ENCODE results near the gene ERP27.

The ERP27 gene

DNA sequence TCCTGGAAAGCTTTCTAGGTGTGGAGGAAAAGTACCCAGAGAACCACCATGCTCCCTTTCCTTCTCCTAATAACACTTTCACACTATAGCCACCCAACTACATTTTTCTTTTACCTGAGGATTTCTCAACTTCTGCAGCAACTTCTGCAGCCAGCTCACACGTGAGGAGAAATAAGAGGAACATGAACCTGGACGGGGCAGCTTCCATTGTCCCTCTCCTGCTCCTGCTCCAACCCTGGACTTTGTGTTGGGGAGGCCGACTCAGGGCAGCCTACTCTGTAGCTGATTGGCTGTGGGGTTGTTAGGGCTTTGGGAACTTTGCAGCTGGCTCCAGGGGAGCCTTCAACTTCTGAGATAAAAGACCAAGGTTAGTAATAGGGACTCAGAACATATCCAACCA lies at the start of gene ERP27:
TSS of gene ERP27 (minus strand) at position 237 of the 400 bp plus-strand sequence. CDS start at position 208, 29 bp downstream.
- no peak for DNase-seq

DNA sequence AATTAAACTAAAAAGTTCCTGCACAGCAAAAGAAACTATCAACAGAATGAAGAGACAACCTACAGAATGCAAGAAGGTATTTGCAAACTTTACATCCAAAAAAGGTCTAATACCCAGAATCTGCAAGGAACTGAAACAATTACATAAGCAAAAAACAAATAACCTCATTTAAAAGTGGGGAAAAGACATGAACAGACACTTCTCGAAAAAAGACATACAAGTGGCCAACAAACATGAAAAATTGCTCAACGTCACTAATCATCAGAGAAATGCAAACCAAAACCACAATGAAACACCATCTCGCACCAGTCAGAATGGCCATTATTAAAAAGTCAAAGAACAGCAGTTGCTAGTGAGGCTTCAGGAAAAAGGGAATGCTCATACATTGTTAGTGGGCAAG lies 49.7 kb upstream of the ERP27 start:
- no peak for DNase-seq

DNA sequence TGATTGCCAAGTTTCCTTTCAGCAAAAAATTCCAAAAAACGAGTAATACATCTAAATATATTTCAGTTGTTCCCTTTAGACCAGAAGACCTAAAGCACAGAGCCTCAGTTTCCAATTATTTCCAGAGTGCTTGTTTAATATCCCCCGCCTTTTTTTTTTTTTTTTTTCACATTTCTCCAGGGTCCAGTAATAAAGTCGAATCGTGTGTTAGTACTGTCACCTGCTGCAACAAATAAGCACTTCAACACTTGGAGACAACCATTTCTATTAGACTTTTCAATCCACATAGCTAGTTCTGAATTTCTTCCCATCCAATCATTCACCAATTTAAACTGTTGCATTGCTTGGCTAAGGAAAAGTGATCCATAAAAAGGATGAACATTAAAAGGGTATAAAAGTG lies 48.1 kb upstream of the ERP27 start:
- no peak for DNase-seq

DNA sequence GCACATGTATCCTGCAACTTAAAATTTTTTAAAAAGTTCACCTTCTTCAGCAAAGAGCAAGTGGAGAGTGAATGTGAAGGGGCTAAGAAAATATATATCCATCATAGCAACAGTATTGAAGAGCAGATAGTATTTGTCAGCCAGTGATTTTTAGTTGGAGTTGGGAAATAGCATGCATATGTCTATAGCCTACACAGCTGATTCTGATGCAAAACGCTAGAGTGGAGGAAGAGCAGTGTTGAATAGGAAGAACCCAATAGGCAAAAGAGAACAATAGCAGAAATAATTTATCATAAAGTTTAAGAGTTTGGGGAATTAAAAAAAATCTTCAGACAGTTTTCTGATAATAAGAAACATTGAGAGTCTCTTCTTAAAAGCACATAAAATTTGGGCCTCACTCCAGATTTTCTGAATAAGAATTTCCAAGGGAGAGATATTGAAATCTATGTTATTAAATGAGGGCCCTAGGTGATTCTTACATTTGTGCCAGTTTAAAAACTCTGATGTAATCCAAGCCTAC lies 46.5 kb upstream of the ERP27 start:
- no peak for DNase-seq

DNA sequence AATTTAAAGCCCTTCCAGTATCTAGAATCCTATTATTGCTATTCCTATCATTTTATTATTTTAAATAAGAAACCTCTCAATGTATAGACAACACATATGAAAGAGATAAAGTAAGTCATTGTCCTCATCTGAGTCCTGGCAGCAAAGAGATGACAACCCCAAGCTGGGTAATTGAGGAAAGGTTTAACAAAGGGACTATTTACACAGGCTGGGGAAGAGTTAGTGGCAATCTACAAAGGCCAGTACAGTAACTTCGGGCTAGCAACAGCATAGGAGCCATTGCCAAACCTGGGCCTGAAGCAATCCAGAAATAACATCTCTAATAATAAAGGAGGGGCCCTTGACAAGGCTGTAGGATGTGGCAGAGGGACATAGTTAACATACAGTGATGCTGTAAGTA lies 45.7 kb upstream of the ERP27 start:
- no peak for DNase-seq

DNA sequence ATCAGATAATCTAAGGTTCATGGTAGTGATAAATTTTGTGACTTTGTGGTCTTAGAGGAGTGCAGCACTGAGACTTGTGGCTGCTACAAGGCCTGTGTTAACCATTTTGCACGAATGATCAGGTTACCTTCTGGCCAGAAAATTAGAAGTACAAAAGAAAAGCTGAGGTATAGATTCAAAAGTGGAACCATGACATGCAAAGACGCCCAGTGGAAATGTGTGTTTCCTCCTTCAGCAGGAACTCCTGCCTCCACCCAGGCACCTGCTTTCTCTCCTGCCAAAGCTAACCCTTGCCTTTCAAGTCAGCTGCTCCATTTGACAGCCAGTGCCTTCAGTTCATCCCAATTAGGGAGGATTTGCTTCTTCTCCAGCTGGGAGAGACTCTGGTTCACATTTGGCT lies 44.7 kb upstream of the ERP27 start:
- DNase-seq: no peak

DNA sequence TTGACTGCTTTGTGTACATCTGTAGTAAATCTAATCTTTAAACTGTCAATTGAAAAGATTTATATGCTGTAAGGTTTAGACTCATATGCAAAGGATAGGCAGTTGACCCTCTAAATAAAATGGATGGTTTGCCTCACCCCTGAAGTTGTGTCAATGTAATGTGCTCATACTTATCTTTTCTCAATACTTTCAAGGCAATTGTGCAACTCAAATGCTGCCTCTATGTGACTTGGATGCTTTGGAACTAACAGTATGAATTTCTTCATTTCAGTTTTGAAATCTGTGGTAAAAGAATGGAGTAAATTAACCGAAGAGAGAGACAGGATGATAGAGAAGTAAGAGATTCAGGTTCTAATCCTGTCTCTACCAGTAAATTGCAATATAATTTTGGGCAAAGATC lies 44.2 kb upstream of the ERP27 start:
- no peak for DNase-seq

DNA sequence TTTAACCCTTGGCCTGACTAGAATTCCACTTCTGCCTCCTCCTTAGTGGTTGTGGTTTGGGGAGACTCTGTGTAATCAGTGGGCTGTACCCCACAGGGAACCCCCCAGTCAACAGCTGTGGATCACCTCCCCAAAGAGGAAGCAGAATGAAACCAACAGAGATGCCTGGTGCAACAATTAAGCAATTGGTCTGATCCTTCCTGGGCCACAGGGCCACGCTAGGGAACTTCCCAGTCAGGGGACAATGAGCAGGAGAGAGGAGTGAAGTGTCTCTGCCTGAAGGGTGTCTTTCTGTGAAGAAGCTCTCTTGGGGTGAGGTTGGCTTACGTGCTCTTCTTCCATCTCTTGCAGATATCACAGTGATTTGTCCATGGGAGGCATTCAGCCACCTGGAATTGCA lies 42.7 kb upstream of the ERP27 start:
- peak; percentile 74 for DNase-seq

DNA sequence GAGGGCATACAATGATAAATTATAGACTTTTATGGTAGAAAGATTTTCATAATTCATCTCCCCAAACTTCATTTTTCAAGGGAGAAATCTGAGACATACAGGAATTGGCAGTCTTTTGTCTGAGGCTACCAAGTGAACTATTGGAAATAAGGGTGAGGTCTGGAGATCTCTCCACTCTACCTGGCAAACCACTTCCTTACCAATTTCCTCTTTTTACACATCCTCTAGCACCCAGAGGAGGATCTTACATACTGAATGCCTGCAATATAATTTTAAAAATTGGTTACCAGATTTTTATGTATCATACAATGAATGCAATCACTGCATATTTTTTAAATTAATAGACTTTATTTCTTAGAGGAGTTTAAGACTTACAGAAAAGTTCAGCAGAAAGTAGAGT lies 41.1 kb upstream of the ERP27 start:
- no peak for DNase-seq

DNA sequence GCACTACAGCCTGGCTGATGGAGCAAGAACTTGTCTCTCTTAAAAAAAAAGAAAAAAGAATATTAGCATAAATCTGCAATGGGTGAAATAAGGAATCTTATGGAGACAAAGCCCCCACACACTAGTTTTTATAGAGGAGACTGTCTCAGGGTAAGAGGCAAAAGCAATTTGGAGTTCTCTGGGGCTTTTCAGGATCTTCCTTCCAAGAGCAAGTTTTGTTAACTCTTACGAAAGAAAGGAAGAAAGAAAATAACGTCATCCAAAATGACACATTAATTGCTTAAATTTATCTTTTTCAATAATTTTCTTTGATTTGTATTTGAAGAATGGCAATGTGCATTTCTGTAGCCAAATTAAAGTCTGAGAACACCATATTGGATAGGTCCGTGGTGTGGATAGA lies 38.3 kb upstream of the ERP27 start:
- no peak for DNase-seq

DNA sequence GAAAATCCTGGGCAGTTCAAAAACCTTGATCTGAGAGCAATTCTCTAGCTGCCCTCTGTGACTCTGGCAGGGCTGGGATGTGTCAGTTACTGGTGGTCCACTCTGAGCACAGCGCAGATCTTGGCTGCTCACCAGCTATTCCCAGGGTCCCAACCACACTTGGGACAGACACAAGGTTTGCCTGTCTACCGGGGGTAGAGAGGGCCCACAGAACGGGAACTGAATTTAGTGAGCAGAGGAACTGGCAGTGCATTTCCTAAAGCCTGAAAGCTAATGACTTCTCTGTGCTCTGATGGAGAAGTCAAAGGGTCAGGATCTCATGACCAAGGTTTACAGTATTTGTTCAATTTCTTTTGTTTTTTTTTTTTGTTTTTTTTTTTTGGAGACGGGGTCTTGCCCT lies 37.1 kb upstream of the ERP27 start:
- DNase-seq: no peak

DNA sequence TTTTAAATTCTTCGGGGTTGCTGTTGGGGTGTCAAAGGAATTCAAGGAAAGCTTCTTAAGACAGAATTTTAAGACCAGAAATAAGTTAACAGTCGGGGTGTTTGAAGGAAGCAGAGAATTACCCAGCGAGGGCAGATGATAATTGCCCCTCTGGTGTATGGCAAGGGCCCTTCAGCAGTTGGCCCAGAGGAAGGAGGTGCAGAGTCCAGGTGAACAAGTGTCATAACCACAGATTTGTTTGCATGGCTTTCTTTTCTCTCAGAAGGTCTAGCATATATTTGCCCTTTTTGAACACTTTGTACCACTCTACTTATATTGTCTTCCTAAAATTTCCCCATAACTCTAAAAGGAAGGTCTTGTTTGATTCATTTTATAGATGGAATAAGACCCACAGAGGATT lies 36.3 kb upstream of the ERP27 start:
- no peak for DNase-seq

DNA sequence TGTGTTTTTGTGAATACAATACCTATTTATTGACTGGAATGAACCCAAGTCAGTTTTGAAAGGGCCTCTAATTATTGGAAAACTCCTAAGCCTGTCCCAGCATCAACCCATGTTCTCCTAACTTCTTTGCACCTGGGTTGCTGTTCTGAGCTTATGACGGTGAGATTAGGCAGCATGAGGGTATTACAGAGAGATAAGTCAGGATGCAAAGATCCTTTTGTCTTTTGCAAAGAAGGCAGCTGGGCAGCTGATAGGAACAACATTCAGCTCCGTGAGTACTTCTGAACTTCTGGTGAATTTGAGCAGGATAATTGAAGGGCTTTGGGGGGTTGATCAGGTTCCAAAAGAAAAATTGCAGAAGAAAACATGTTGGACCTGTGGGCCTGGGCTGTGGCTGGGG lies 34.5 kb upstream of the ERP27 start, which contains the start of gene PDE6H:
TSS of gene PDE6H (plus strand) at position 227 of the 400 bp plus-strand sequence. CDS start 4,971 bp downstream, outside the sequence.
- DNase-seq: no peak

DNA sequence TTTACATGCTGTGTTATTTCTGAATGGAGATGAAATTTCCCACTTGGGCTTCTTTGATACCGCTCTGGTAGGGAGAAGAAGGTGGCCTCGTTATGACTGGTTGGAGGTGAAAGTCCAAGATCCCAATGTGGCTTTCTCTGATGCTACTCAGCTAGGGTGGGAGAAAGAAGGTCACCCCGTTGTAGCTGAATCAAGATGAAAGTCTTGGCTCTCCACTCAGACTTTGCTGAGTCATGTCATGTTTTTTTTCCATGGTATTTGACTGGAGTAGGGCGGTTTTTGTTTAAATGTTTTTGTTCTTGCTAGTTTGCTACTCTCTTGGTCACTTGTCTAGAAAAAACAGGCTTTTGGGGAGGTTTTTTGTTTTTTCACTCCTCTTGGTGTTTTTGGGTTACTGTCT lies 32.1 kb upstream of the ERP27 start:
- no peak for DNase-seq

DNA sequence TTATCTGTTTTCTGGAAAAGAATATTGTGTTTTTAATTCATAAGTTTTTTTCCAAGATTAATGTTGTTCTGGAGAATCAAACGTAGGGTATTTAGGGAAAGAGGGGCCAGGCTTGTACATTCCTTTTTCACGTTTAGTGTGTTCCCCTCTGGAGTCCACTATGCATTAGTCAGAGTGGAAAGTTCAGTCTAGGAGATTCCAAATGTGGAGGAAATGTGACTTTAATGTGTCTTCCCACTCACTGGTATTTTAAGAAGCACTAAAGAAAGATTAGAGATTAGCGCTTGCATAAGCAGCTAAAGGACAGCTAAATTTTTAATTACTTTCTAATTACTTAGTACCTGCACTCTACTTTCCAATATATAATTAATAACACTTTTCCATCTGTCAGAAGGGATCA lies 30.1 kb upstream of the ERP27 start:
- DNase-seq: no peak

DNA sequence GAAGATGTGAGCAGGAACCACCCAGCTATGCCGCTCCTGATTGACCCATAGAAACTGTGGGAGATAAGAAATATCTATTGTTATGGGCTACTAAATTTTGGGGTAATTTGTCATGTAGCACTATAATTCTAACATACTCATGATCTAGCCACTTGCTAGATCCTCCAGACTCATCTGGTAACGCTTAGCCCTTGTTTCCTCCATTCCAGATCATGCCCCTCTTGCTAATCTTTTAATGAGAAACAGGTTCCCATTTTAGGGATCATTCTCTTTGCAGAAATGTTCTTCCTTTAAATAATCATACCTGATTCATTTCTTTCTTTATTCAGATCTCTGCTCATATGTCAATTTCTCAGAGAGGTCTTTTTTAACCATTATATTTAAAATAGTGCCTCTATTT lies 26.9 kb upstream of the ERP27 start:
- no peak for DNase-seq

DNA sequence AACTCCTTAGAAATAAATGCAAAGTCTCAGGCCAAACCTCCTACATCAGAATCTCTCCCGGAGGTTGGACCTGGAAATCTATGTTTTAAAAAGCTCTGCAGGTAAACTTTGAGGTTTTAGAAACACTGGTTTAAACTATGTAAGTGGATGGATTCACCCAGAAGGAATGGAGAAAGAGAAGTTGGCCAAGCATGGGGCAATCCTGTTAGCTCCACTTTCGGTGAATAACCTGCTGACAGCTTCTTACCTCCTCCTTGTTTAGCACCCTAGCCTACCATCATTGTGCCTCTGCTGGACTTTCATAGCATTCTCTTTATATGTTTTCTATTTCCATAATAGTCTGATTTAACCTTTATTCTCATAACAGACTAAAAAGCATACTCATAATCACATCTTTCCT lies 26.1 kb upstream of the ERP27 start:
- DNase-seq: no peak

DNA sequence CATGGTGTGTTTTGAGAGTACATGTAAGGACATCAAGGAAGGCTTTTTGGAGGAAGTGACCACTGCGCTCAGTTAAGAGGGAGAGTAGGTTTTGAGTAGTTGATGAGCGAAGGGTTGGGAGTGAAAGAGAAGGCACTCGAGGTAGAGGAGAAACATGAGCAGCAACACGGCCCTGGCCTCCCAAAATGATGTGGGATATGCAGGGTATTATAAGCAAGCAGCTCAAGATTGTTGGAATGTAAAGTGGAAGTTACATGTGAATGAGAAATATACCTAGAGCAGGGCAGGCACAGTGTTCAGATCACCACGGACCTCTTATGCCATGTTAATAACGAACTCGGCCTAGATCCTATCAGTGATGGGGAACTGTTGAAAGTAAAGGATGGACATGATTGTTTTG lies 25.2 kb upstream of the ERP27 start:
- no peak for DNase-seq

DNA sequence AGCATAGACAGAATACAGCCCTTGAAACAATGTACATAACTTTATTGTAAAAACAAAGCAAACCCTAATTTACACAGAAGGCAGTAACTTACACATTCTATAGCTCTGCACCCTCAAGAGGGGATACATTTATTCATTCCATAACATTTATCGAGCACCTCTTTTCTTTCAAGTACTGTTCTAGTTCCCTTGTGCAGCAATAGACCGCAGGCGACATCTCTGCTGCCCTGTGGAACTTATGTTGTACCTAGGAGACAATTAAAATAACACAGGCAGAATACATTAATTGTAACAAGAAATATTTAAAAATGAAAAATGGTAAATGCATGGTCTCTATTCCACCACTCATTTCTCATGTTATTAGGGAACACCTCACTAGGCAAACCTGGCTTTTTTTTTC lies 24.5 kb upstream of the ERP27 start:
- DNase-seq: no peak

DNA sequence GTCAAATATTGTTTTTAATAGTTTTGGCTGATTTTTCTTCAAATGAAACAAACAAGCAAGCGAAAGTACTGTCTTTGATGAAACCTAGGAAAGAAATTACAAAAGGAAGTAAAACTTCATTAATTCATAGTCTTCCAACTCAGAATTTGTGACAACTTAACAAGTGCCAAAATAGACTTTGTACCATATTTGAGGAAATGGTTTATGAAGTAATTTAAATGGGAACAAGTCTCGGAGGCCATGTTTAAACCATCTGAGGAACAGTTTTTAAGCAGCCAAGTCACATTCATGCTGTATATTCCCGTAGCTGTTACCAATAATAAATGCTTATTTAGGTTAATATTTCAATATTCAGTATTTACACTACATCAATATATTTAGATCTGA lies 23.8 kb upstream of the ERP27 start:
- no peak for DNase-seq

DNA sequence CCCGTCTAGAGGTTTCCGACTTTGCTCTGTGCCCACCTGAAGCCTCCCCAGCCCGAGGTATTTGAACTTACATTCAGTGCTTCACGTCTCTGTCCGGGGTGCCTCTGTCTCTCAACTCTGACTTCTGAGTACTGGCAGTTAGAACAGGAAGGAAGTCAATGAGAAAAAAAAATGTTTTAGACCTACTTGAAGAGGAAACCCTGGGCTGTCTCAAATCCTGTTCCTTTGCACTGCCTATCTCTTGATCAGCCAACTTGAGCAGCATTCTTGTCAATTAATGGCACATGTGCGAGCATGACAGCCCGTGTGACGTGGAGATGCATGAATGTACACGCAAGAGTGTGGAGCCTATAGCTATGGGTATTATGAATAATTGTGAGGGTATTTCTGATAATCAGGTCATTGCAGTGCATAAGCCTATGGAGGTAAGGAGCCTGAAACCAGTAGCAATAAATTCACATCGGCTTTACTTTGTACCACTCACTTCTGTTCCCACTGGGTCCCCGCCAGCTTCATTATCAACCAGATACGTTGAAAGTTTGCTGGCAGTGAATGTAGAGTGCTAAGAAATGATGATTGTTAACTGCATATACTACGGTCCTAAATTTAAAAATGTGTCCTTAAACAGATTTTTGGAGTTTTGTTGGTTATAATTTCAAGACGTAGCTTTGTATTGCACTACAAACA lies 23.3 kb upstream of the ERP27 start, which contains the start of gene ARHGDIB:
TSS of gene ARHGDIB (minus strand) at position 136 of the 687 bp plus-strand sequence. CDS start 10,889 bp downstream, outside the sequence.
- peak; percentile 93 for DNase-seq

DNA sequence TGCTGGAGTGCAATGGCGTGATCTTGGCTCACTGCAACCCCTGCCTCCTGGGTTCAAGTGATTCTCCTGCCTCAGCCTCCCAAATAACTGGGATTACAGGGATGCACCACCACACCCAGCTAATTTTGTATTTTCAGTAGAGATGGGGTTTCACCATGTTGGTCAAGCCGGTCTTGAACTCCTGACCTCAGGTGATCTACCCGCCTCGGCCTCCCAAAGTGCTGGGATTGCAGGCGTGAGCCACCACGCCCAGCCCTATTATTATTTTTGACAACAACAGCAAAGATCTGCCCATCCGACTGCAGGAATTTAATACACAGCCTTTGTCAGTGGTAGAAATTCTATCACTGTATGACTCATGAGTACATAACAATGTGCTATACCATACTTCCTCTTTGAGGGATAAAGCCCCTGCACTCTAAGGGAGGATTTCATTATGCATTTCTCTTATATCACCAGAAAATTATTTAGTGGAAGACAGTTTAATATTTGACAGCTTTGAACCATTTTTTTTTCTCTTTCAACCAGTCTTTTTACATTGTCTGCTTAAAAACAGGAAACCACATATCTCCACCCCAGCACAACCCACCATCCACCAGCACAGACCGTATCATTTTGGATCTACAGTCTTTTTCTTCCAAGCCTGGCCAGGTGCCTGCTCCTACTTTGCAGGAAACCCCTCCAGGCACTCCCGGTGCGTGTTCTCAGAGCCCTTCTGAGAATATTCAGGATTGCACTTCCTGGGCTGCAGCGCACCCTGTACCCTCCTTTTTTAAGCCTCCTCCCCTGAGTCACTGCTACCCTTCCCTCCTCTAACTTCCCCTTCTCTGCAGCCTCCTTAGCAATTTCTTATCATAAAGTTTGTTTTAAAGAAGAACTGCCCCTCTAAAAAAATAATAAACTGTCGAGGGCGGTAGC lies 22.5 kb upstream of the ERP27 start:
- DNase-seq: peak; percentile 68

DNA sequence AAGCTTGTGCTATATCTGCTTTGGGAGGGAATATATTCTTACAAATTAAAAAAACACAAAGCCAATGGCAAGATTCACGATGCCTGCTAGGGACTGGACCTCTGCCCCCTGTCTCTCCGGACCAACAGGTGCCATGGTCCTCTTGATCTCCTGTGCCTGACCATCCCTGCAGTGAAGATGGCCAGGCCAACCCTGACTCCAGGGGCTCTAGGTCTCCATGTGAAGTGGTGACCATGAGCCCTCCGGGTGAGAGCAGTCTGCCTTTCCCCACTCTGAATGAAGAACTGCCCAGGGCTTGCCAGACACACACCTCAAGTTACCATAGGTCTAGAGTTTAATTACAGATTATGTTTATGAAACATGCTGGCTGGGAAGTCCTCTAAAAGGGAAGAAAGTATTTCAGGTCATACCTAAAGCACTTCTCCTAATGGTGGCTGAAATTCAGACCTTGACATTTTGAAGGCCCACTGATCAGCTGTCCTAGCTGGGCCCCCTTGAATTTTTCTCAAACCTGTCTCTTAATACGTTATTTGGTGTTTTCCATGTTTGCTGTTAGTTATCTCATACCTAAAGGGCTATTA lies 21.7 kb upstream of the ERP27 start:
- DNase-seq: no peak

DNA sequence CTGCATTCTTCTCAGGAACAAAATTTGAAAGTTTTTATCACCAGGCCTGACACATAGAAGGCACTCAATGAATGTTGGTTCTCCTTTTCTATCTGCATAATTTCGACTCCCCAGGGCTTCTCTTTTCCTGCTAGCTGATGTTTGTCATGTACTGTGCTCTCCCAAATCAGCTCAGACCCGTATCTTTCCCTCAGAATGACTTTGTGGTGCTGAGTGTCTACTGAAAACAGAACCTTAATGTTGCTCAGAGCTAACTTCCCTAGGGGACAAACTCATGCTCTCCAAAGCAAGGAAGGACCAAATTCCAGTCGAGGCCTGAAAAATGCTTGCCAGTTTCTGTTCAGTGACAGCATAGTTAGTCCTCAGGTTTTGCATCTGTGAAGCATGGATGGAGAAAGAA lies 21.1 kb upstream of the ERP27 start:
- no peak for DNase-seq

All from CD4-positive, alpha-beta T cell treated with Interleukin-15 for 1 hour (primary cell).